GM18867 (cell line): ENCODE measurements around the gene SUCO.
A peak's percentile ranks its signal among the peaks of the same experiment; 100 is the strongest.
"Not testable (repeated sequence)": the region's sequence is repeated elsewhere in the genome, so short reads cannot be mapped to it uniquely, and the experiment has no call there.

ENCODE experiments used
- ATAC-seq: cut with Tn5 transposase; IDR thresholded peaks from one replicate; pipeline ENCODE4 v1.9.1; 2021; ENCODE audit warnings: mild to moderate bottlenecking, moderate library complexity; ENCODE audit not compliant: unreplicated experiment

SUCO gene

DNA sequence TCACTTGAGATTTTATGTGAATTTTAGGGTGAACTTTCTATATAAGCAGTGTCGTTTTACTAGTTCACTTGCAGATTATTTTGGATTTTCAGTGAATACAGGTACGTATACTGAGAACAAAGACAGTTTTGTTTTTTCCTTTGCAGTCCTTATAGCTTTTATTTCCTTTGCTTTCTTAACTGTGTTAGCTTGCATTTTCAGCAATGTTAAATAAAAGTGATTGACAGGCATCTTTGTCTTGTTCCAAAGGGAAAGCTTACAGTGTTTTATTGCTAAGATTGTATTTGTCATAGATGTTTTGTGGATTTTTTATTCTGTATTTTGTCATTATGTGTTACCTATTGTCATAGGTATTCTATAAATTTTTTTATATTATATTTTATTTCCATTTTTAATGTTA, 72.7 kb downstream of the SUCO start:
- ATAC-seq: no peak

DNA sequence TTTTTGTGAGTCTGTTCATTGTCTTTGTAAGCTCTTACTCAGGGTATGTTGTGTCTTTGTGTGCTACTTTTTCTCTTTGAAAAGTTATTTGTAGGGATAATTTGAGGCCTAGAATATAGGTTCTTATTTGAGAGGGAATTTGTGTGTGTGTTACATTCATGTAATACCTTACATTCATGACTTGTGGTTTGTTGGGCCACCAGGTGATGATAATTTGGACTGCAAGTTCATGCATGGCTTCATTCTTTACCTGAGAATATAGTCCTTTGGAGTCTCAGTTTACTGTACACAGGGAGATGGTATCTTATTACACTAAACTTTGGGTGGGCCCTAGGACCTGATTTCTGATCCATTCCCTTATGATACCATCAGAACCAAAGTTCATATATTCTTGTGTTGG, 74.2 kb downstream of the SUCO start:
- no peak for ATAC-seq

DNA sequence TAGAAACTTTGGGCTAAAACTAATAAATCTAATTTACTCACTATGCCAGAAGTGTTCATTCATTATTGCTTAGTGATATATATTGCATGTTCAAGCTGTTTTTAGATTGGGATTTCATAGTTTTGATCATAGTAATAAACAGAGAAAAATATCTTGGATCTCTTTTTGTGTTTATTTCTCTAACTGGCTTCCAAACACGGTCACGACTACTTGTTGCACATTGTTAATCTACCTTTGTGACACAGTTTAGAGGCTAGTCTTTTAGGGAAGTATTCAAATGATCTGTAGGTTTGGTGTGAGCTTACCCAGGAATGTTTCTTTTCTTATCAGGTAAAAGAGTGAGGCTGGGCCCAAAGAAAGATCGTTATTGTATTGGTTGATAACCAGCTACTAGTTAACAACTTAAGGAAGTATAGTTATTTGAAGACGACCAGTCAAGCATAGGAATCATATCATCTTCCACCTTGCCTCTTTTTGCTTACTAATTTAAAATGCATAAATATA, 75.2 kb downstream of the SUCO start:
- ATAC-seq: no peak

DNA sequence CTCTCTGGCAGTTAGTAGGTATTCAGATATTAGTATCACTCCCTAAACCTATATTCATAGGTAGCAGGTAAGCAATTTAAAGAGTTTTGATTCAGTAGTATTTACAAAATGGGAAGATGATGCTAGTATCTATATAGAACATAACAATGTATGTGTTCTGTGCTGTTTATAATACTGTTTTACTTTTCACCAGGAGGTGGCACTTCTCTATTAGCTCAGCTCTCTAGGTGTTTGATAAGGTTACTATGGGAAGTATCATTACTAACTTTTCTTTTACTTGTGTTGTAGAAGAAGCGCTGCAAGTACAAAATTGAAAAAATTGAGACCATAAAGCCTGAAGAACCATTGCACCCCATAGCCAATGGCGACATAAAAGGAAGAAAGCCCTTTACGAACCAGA, 76.6 kb downstream of the SUCO start:
- ATAC-seq: no peak

DNA sequence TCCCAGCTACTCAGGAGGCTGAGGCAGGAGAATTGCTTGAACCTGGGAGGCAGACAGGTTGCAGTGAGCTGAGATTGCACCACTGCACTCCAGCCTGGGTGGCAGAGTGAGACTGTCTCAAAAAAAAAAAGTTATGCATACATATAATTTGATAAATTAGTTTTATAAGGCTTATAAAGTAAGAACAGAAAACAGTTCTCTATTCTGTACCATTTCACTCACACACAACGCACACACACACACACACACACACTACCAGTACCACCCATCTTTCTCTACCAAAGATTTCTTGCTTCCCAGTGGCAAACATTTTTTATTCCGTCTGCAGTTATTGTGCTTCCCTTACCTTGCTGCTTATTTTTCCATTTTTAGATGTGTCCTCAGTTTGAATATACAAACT, 79.5 kb downstream of the SUCO start:
- no peak for ATAC-seq

DNA sequence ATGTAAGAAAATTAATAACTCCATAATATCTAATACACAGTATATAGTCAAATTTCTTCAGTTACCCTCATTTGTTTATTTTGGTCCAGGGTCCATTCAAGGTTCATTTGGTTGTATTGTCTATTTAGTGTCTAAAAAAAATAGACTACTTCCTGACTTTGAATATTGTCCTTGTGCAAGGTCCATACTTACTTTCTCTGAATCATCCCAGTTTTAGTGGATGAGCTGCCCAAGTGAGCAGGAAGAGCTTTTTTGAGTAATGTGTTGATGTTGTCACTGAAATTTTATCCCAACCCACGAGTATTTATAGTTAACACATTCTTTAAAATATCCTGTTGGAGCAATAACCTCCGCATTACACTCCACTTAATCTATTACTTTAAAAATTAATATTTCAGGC, 80.3 kb downstream of the SUCO start:
- no peak for ATAC-seq

DNA sequence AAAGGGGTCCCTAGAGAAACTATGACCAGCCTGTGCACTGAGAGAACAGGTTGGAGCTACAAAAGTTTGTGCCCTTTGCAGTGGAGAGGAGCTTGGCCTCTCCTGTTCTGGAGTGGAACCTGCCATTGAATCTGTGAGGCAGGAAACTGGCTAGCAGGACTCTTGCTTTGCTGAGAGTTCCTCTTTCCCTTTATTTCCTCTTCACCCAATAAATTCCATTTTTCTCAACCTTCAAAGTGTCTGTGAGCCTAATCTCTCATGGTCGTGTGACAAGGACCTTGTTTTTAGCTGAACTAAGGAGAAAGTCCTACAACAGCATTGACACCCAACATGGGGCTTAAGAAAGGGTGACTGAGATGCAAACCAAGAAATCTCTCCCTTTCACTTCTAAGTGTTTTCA, 83.2 kb downstream of the SUCO start:
- ATAC-seq: no peak

DNA sequence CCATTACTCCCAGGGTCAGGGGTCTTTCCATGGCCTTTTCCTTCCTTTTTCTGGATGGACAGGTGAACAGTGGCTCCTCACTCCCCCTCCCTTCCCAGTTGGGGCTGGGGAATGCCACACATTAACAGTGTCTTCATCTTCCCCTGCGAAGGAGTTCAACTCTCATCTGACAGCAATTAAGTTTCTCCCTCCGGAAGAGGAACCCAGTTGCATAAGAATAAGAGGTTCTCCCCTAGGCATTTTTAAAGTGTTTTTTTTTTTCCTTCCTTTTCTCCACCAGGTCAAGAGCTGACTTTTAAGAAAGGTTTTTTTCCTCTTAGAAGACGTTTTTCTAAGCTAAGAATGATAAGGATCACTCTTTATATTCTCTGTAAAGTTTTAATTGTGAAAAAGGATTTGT, 83.7 kb downstream of the SUCO start:
- ATAC-seq: no peak

DNA sequence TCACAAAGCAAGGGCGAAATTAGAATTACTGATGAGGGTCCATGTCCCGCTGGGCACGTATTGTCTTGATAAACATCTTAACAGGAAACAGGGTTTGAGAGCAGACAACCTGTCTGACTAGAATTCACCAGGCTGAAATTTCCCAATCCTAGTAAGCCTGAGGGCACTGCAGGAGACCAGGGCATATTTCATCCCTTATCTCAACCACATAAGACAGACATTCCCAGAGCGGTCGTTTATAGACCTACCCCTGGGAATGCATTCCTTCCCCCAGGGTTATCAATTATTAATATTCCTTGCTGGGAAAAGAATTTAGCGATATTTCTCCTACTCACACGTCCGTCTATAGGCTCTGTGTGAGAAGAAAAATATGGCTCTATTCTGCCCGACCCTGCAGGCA, 87.7 kb downstream of the SUCO start:
- not testable (repeated sequence) for ATAC-seq

DNA sequence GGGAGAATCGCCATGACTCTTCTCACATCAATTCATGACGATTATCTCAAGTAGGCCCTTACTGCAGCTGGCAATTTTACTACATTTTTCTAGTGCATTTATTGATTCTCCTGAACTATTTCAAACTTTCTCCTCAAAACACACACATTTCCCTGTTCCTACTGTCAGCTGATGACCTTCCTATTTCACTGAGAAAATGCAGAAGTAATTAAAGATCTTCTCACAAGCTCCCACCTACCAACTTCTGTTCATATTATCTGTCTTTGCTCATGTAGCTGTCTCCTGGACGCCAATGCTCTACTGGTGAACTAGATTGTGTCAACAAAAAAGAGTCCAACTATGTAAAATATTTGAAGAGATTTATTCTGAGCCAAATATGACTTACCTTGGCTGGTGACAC, 89.6 kb downstream of the SUCO start:
- no peak for ATAC-seq

DNA sequence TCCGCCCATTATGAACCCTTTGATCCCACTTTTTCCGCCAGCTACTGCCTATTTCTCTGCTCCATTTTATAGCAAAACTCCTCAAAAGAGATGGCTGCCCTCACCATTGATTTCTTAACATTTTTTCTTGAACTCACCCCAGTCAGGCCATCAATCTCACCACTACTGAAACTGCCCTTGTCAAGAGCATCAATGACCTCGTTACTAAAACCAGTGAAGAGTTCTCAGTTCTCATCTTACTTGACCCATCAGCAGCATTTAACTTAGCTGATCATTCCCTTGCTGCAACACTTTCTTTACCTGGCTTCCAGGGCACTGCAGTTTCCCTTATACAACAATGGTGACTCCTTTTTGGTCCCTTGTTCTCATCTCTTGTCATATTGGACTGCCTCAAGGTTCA, 90.8 kb downstream of the SUCO start:
- peak; percentile 84 for ATAC-seq

DNA sequence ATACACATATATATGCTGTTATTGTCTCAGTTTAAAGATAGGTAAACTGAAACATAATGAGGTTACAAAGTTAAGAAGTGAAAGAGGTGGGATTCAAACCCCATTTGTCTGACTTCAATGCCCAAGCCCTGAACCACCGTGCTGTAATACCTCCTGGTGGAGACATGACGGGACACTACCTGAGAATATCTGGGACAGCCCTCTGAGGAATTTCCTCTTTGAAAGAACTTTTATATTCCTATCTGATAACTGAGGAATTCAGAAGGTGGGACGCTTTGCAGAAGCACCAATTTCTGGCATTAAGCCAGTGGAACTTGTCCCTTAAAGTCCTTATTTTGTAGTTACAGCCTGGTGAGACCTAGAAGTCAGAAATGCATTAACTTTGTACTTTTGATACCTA, 93.9 kb downstream of the SUCO start:
- no peak for ATAC-seq

DNA sequence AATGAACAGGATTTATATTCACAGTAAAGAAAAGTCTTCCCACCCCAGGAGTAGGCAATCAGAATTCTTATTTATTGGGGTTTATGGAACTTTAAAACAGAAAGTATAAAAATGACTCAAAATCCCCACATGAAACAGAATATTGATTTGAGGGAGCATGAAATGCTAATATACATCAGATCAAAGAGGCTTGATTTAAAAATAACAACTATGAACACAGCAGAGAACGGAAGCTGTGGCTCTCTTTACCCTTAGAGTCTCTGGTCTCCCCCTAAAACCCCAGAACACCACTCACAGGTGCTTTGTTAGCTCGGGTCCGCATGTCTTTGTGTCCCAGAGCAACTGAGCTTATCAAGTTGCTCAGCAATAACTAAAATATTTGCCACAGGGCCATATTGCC, 94.8 kb downstream of the SUCO start:
- ATAC-seq: no peak

DNA sequence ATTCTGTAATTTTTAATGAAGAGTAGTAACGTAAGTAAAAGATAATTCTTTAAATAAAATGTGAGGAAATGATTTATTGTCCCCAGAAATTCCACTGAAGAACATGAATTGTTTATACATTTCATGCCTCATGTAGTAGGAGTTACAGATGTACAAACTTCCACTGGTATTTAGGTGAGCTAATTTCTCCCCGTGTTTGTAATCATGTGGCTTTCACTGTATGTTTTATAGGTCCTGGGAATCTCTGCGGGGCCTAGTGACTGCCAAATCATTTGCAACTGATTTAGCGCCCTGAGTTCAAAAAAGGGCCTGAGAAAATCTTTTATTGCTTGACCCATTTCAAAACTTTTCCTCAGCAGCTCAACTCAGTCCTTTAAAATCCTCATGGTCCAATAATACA, 95.5 kb downstream of the SUCO start:
- ATAC-seq: no peak

DNA sequence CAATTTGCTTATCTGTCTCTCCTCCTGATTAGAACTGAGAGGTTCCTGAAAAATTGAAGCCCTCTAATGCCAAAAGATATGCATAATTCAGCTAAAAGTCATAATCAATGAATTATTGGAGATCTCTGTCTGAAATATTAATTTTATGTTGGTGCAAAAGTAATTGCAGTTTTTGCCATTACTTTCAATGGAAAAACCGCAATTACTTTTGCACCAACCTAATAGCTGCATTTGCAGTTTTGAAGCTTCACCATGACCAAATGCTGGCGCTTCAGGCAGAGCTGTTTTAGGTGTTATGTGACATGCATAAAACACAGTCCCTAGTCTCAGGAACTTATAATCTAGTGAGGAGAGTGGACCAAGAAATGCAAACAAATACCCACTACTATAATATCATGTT, 96.2 kb downstream of the SUCO start:
- ATAC-seq: no peak

DNA sequence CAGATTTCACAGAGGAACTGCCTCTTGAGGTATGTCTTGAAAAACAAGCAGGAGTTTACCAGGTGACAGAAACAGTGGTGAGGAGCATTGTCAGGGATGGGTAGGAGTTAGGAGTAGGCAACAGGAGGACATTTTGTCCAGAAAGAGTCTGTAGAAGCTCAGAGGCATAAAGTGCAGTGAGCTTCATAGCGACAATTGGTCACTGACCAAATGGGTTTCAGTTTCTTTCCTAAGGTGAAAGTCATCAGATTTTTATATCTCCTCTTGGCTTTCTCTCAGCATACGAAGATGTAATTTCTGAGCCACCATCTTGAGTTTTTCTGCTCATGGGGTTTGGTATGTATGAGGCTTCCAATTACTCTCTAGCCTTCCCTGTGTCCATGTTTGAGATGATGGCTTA, 96.7 kb downstream of the SUCO start:
- ATAC-seq: no peak

DNA sequence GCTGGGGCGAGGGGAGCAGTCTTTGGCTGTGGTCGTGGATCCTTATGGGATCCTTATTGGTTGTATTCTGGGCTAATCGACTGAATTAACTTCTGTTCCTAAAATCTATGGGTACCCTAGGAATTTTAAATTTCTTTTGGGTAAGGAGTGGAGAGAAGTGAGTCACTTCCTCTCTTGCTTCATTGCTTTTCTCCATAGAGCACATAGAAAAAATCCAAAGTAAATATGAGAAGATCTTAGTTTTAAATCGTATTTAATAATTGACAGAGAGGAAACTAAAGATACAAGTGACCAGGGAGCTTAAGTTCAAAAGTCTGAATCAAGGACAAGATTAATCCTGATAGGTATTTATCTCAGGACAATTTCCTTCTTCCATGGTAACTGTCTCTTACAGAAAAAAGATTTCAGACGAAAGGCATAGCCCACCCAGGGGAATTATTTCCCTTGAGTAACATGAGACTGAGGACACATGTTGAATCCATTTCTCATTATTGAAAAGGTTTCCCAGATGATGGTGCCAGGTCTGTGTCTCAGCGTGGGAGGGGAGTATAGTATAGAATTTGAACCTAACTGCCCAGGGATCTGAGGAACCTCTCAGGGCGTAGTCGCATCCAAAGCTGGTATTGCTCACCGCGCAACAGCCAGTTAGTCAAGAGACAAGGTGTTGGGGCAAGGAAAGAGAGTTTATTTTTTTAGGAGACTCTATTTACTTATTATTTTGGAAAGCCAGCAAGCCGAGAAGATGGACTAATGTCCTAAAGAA, 97.3 kb downstream of the SUCO start:
- no peak for ATAC-seq

DNA sequence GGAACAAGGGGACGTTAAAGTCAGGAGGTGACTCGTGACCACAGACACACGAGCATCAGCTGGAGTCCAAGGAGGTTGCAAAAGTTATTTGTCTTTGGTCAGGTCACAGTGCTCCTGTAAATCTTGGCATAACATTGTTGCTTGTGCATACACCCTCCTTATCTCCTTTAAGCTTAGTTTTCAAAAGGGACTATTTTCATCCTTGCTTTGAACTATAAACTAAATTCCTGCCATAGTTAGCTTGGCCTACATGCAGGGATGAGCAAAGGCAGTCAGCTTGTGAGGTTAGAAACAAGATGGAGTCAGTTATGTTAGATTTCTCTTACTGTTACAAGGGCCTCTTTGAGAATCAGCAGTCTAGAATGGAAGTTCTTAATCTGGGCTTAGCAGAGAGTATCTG, 97.9 kb downstream of the SUCO start:
- ATAC-seq: no peak

DNA sequence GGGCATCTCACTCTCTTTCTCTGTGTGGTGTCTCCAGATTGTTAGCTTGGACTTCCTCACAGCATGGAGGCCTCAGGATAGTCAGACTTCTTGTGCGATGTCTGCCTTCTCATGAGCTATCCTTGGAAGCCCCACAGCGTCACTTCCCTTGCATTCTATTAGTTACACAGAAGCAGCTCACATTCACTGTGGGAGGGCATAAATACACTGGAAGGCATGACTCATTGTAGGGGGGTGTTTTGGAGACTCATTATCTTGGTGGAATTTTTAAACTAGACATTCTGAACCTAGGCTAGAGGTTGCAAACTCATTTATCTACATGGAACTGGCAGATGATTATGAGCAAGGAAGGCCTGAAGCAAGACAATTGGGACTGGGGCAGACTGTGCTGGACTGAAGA, 104.6 kb downstream of the SUCO start:
- ATAC-seq: no peak

DNA sequence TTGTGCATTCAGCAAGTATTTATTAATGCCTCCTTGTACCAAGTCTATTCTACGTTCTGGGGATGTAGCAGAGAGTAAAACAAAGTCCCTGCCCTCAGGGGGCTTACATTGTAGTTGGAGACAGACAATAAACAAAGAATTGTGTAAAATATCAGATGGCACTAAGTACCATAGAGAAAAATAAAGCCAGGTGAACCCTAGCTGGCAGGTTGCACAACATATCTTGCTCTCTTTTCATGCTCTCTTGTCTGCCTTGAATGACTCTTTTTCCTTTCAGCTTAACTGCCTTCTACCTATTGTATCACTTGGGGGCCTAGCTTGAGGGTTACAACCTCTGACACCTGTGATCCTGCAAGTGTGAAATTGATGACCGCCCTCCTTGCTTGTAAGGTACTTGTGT, 105.3 kb downstream of the SUCO start:
- no peak for ATAC-seq

DNA sequence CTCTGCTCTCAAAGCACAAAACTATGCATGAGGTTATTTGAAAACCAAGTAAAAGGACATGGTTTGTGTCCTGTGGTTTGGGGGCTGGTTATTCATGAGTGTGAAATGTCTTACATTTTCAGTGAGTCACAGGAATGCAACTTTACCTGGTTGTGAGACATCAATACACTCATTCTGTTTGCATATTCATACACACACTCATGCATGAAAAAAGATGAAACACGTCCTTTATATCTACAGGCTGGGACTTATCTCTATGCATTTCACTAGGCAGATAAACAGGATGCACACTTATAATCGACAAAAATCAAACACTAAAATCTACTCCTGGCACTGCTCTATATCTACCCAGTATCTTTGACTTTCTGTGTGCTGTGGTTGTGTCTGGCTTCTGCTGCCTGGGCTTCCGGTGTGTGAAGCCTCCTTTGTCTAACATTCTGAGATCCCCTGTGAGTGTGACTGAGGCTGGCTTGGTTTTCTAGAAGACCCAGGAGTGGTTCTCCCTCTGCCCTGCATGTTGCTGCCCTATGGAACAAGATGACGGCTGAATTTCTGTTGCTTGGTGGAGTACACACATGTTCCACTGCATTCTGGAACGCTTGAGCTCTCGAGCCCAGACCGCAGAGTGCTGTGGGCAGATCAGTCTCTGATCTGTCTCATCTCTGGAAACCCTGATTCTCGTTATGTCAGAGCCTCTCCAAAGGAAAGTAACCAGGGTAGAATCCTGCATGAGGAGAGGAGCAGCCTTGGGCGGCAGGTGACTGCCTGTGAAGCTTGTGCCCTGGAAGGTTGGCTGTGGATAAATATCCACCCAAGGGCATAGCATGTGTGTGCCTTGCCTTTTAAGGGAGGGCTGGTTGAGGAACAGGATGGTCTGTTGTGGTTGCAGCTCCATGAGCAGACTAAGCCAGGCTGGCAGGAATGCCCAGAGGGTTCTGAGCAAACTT, 106.2 kb downstream of the SUCO start:
- peak; percentile 81 for ATAC-seq

DNA sequence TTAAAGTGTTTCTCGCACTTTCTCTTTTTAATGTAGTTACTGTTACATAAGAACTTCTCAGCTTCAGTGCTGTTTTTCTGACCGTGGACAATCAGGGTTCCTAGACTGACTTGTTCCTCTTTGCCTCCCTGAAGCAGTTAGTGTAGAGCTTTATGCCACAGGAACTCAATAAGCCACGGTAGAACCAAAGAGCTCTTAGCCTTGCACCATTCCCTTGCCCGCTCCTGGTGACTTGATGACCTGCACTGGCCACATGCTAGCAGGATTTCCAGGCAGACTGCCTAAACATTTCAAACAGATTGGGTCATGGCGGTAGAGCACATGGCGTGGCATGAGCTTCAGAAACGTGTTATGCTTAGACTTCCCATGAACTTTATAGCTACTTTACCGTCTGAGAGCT, 107.2 kb downstream of the SUCO start:
- ATAC-seq: no peak
